SK-N-SH treated with all-trans-retinoic acid at 6 μM for 48 hours (cell line): ENCODE data around the gene FOXF1.

ENCODE experiments used
- ATAC-seq: fragments of 200-7000 bp; cut with Tn5 transposase; 3 replicates; pipeline ENCODE4 v1.9.1; 2020; ENCODE audit warnings: mild to moderate bottlenecking, moderate library complexity
- ARNTL ChIP-seq: fragments of 450-650 bp; formaldehyde crosslinking; IDR thresholded peaks from 2 replicates; pipeline ENCODE4 v1.5.0; 2020; ENCODE audit warnings: low read depth, mild to moderate bottlenecking, moderate library complexity, borderline replicate concordance
- CREB5 ChIP-seq: fragments of 250-450 bp; sonication (Bioruptor Pico); IDR thresholded peaks from 2 replicates; pipeline ENCODE4 v1.5.1; 2020; ENCODE audit warnings: low read depth, mild to moderate bottlenecking, moderate library complexity
- CSDC2 ChIP-seq: fragments of 250-450 bp; sonication (Bioruptor Pico); IDR thresholded peaks from 2 replicates; pipeline ENCODE4 v1.5.0; 2020; ENCODE audit warnings: mild to moderate bottlenecking, moderate library complexity
- CSRNP3 ChIP-seq: fragments of 250-450 bp; sonication (Bioruptor Pico); IDR thresholded peaks from 2 replicates; pipeline ENCODE4 v1.5.1; 2021; ENCODE audit warnings: mild to moderate bottlenecking, moderate library complexity
- ESRRG ChIP-seq: fragments of 250-450 bp; sonication (Bioruptor Pico); IDR thresholded peaks from 2 replicates; pipeline ENCODE4 v1.6.1; 2021; ENCODE audit warnings: mild to moderate bottlenecking
- ISL1 ChIP-seq: fragments of 250-450 bp; sonication (Bioruptor Pico); IDR thresholded peaks from 2 replicates; pipeline ENCODE4 v2.1.2; 2022; ENCODE audit warnings: mild to moderate bottlenecking, moderate library complexity
- OSR1 ChIP-seq: fragments of 250-450 bp; sonication (Bioruptor Pico); IDR thresholded peaks from 2 replicates; pipeline ENCODE4 v1.8.0; 2022; ENCODE audit warnings: moderate library complexity, mild to moderate bottlenecking, inconsistent platforms
- PATZ1 ChIP-seq: fragments of 250-450 bp; sonication (Bioruptor Pico); IDR thresholded peaks from 2 replicates; pipeline ENCODE4 v1.8.0; 2020; ENCODE audit warnings: mild to moderate bottlenecking, moderate library complexity, borderline replicate concordance
- POU6F1 ChIP-seq: fragments of 250-450 bp; sonication (Bioruptor Pico); IDR thresholded peaks from 2 replicates; pipeline ENCODE4 v1.8.0; 2021; ENCODE audit warnings: low read depth, mild to moderate bottlenecking, moderate library complexity, borderline replicate concordance
- PPARA ChIP-seq: fragments of 250-450 bp; sonication (Bioruptor Pico); IDR thresholded peaks from 2 replicates; pipeline ENCODE4 v1.5.0; 2020; ENCODE audit warnings: mild to moderate bottlenecking, borderline replicate concordance
- RARB ChIP-seq: fragments of 250-450 bp; sonication (Bioruptor Pico); IDR thresholded peaks from 2 replicates; pipeline ENCODE4 v1.8.0; 2021; ENCODE audit warnings: mild to moderate bottlenecking, moderate library complexity
- SNAI2 ChIP-seq: fragments of 250-450 bp; sonication (Bioruptor Pico); IDR thresholded peaks from 2 replicates; pipeline ENCODE4 v1.5.0; 2020; ENCODE audit warnings: mild to moderate bottlenecking, moderate library complexity
- TCF4 ChIP-seq: fragments of 250-450 bp; sonication (Bioruptor Pico); IDR thresholded peaks from 2 replicates; pipeline ENCODE4 v1.8.0; 2021; ENCODE audit warnings: mild to moderate bottlenecking, moderate library complexity, borderline replicate concordance
- TSHZ2 ChIP-seq: fragments of 250-450 bp; sonication (Bioruptor Pico); IDR thresholded peaks from 2 replicates; pipeline ENCODE4 v1.5.0; 2020; ENCODE audit warnings: mild to moderate bottlenecking, moderate library complexity
- ZC3H10 ChIP-seq: fragments of 250-450 bp; sonication (Bioruptor Pico); IDR thresholded peaks from 2 replicates; pipeline ENCODE4 v1.5.1; 2021; ENCODE audit warnings: mild to moderate bottlenecking, moderate library complexity
- ZFP3 ChIP-seq: fragments of 250-450 bp; sonication (Bioruptor Pico); IDR thresholded peaks from 2 replicates; pipeline ENCODE4 v1.5.0; 2020; ENCODE audit warnings: mild to moderate bottlenecking, moderate library complexity
- ZFP30 ChIP-seq: fragments of 450-650 bp; formaldehyde crosslinking; IDR thresholded peaks from 2 replicates; pipeline ENCODE4 v1.5.0; 2022; ENCODE audit warnings: mild to moderate bottlenecking, moderate library complexity
- ZNF565 ChIP-seq: fragments of 450-650 bp; formaldehyde crosslinking; conservative IDR thresholded peaks from 2 replicates; pipeline ENCODE4 v1.5.0; 2020; ENCODE audit warnings: low read depth, mild to moderate bottlenecking, moderate library complexity

The FOXF1 gene

GRCh38 chr16:86466696-86467406, 43.5 kb upstream of the FOXF1 start:
- no peak for ATAC-seq
- TF ChIP-seq CSDC2 (CRISPR knock-in tag) (no peak), CREB5 (CRISPR knock-in tag) (no peak), ZFP3 (CRISPR knock-in tag) (no peak), ZFP30 (no peak), OSR1 (CRISPR knock-in tag) (no peak)

- ATAC-seq, result no peak
- no peak for TF ChIP-seq ZNF565
- no peak for TF ChIP-seq CREB5 (CRISPR knock-in tag)
- no peak for TF ChIP-seq ISL1 (CRISPR knock-in tag)
These were observed 42.8 kb upstream of the FOXF1 start for GRCh38 chr16:86467490-86467889.

- TF ChIP-seq ESRRG (CRISPR knock-in tag), result no peak
- no peak for TF ChIP-seq ZFP3 (CRISPR knock-in tag)
- no peak for TF ChIP-seq ISL1 (CRISPR knock-in tag)
- TF ChIP-seq TCF4, result no peak
- no peak for TF ChIP-seq ARNTL (CRISPR knock-in tag)
- no peak for TF ChIP-seq RARB (CRISPR knock-in tag)
- TF ChIP-seq ZFP30, result no peak
- no peak for TF ChIP-seq SNAI2 (CRISPR knock-in tag)
- TF ChIP-seq CSRNP3, result no peak
- no peak for TF ChIP-seq ZNF565
- no peak for TF ChIP-seq PPARA
- no peak for TF ChIP-seq PATZ1 (CRISPR knock-in tag)
- TF ChIP-seq OSR1 (CRISPR knock-in tag), result no peak
- TF ChIP-seq POU6F1, result no peak
- TF ChIP-seq CSDC2 (CRISPR knock-in tag), result no peak
- TF ChIP-seq TSHZ2 (CRISPR knock-in tag), result no peak
- no peak for TF ChIP-seq ZC3H10
- no peak for TF ChIP-seq CREB5 (CRISPR knock-in tag)
- no peak for ATAC-seq
These were observed 39.4 kb upstream of the FOXF1 start for GRCh38 chr16:86470964-86471363.
